Measurements from ENCODE around the gene CLDN18.
A peak's percentile ranks its signal among the peaks of the same experiment; 100 is the strongest.

The CLDN18 gene

GRCh38 chr3:138027821-138028220, 17.9 kb downstream of the CLDN18 start:
- DNase-seq: no peak

- no peak for DNase-seq
Observed at GRCh38 chr3:138030734-138031280, 20.8 kb downstream of the CLDN18 start.

DNA sequence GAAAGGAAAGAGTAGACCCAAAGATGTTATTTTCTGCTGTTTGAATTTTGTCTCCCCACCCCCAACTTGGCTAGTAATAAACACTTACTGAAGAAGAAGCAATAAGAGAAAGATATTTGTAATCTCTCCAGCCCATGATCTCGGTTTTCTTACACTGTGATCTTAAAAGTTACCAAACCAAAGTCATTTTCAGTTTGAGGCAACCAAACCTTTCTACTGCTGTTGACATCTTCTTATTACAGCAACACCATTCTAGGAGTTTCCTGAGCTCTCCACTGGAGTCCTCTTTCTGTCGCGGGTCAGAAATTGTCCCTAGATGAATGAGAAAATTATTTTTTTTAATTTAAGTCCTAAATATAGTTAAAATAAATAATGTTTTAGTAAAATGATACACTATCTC, 21.6 kb downstream of the CLDN18 start:
- DNase-seq: no peak

DNA sequence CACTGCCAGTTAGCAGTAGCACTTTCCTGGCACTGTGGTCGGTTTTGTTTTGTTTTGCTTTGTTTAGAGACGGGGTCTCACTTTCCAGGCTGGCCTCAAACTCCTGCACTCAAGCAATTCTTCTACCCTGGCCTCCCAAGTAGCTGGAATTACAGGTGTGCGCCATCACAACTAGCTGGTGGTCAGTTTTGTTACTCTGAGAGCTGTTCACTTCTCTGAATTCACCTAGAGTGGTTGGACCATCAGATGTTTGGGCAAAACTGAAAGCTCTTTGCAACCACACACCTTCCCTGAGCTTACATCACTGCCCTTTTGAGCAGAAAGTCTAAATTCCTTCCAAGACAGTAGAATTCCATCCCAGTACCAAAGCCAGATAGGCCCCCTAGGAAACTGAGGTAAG, 22.6 kb downstream of the CLDN18 start:
- DNase-seq: no peak

- no peak for DNase-seq
Observed at GRCh38 chr3:138033202-138033691, 23.3 kb downstream of the CLDN18 start.

DNA sequence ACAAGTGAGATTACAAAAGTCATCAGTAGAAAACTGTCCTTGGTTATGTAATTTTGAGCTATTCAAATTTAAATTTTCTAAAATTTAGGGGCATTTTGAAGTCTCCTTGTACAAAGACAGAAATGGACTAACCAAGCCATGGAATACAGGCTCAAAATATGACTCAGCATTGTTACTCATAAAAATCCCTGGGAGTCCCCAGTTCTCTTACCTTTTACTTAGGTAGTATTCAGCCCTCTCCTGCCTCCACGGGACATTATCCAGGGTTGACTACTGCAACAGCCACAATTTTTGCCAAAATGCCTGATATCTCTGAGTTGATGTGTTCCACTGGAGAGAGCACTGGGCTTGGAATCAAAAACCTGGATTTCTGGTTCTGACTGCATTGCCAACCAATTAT, 25.0 kb downstream of the CLDN18 start:
- DNase-seq: no peak

- no peak for DNase-seq
Observed at GRCh38 chr3:138036572-138036971, 26.6 kb downstream of the CLDN18 start.

GRCh38 chr3:138038725-138039462, 28.9 kb downstream of the CLDN18 start:
- no peak for DNase-seq

- DNase-seq: no peak
Observed at GRCh38 chr3:138042043-138042442, 32.1 kb downstream of the CLDN18 start.

DNA sequence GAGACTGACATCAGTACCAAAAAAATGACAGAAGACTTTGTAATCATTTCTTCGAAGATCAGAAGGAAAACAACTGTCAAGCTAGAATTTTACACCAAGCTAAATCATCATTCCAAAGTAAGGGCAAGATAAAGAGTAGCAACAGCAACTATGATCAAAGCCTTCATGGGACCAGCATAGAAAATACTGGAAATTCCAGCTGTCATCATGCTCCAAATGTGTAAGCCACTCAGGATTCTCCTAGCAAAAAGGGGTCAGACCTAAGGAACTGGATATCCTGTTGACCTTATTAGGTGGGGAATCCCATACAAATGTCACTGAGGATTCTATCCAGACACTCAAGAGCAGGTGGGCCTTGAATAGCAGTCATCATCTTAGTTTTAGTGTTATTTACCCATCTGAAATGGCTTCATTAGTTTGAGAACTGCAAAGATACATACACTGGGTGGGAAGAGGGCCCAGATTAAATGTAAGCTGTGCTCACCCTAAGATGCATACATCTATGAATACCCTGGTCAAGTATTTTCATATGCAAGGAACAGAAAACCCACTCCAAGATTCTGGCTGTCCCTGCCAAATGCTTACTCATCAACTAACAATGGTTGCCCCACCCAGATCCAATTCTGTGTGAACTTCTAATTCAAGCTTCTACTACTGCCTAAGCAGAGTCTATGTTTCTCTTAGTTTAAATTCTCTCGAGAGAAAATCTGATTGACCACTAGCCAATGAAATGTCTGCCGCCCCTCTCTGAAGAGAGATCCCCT, 33.5 kb downstream of the CLDN18 start:
- DNase-seq: peak; percentile 12

DNA sequence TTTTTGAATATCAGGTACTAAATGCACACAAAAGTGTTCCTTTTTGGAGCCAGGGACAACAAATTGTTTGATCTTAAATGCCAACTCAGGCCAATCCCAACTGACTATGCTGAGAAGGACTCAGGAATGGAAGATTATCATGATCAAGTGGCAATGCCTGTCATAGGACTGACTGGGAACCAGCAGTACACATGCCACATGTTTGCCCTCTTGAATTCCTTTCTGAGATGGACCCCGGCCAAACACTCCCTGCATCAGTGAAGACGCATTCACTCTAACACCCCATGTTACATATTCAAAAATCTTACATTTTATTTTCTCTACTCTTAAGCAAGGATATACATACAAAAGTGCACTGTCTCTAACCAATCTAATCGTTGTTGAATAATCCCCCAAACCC, 36.1 kb downstream of the CLDN18 start:
- no peak for DNase-seq

- DNase-seq: no peak
Observed at GRCh38 chr3:138046955-138047354, 37.0 kb downstream of the CLDN18 start.

- DNase-seq: no peak
Observed at GRCh38 chr3:138047596-138048158, 37.7 kb downstream of the CLDN18 start.

DNA sequence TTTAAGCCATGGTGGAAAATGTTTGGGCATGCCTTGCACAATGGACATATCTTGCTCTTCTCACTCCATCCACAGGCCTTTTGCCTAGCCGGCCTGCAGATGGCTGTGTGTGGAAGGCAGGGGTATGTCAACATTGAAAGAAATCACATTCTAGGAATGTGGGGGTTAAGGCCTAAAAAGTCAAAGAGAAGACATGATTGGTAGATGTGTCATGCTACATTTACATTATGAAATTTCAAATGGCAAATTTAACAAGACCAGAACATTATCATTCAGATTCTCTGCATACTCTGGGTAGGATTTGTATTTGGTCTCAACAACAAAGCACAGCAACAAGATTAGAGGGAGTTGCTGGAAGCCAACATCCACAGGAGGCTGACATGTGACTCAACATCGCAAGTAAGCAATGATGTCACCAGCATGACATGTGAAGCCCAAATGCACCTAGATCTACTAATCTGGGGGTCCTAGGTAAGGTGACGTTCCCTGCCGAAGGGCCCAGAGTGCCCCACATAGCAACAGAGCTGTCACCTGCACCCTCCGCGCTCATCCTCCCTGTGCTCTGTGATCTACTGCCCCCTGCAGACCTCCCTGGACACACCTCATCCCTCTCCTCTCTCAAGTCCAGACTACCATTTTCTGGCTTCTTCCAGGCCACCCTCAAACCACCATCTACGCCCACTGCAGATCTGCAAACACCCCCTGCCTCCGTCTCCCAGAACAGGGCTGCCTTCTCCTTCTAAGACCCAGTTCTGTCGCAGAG, 39.4 kb downstream of the CLDN18 start:
- DNase-seq: no peak

GRCh38 chr3:138051947-138052802, 42.2 kb downstream of the CLDN18 start:
- peak; percentile 62 for DNase-seq

- DNase-seq: no peak
Observed at GRCh38 chr3:138054057-138054456, 44.1 kb downstream of the CLDN18 start.

GRCh38 chr3:138057384-138057783, 47.4 kb downstream of the CLDN18 start:
- DNase-seq: no peak

GRCh38 chr3:138059261-138059660, 49.3 kb downstream of the CLDN18 start:
- DNase-seq: peak; percentile 14

DNA sequence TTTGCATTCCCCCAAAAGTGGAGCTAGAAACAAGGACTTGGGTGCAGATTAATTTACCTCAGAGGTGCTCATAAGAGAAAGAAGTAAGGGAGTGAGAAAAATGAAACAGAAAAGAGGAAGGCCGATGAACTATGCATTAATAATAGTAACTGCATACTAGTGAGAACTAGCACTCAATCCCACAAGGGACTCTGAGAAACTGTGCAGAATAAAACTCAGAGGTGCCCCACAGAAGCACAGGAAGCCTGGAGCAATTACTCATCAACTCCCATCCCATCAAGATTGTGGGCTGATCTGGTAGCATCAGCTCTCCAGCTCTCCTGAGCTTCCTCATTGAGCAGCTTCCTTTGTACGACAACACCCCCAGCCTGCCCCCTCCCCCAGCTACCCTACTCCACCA, 50.8 kb downstream of the CLDN18 start:
- DNase-seq: no peak

GRCh38 chr3:138062037-138062436, 52.1 kb downstream of the CLDN18 start:
- DNase-seq: no peak

GRCh38 chr3:138062626-138063025, 52.7 kb downstream of the CLDN18 start:
- DNase-seq: no peak

GRCh38 chr3:138063416-138063815, 53.5 kb downstream of the CLDN18 start:
- no peak for DNase-seq
